ENCODE measurements around the gene RSRC1. TPM values are rescaled to one million over a fixed set of nuclear protein-coding genes. Genes with fewer than 3 reads are reported as not detected.
A peak's percentile ranks its signal among the peaks of the same experiment; 100 is the strongest.
"Not testable (repeated sequence)": the region's sequence is repeated elsewhere in the genome, so short reads cannot be mapped to it uniquely, and the experiment has no call there.

The RSRC1 gene
- total RNA-seq, 1 donor from 2014 or later = 44.8 TPM

- DNase-seq (ENCODE audit: low spot score in 2 of 2) (no peak), FAIRE-seq (no peak)
Measured at GRCh38 chr3:158210067-158210466, 100.2 kb downstream of the RSRC1 start.

- DNase-seq (ENCODE audit: low spot score in 2 of 2) (no peak), FAIRE-seq (no peak)
Measured at GRCh38 chr3:158213461-158213860, 103.6 kb downstream of the RSRC1 start.

GRCh38 chr3:158217992-158218391 is 108.1 kb downstream of the RSRC1 start:
- FAIRE-seq (no peak), DNase-seq (ENCODE audit: low spot score in 2 of 2) (no peak)

GRCh38 chr3:158220575-158220974 is 110.7 kb downstream of the RSRC1 start:
- no peak for DNase-seq (ENCODE audit: low spot score in 2 of 2)
- FAIRE-seq = no peak

- FAIRE-seq (no peak), DNase-seq (ENCODE audit: low spot score in 2 of 2) (no peak)
Measured at GRCh38 chr3:158221426-158221825, 111.5 kb downstream of the RSRC1 start.

- DNase-seq (ENCODE audit: low spot score in 2 of 2) (no peak), FAIRE-seq (no peak)
Measured at GRCh38 chr3:158226429-158226828, 116.5 kb downstream of the RSRC1 start.

- DNase-seq (ENCODE audit: low spot score in 2 of 2) = not testable (repeated sequence)
- peak; percentile 40 for FAIRE-seq
Measured at GRCh38 chr3:158228942-158229341, 119.1 kb downstream of the RSRC1 start.

GRCh38 chr3:158233791-158234190 is 123.9 kb downstream of the RSRC1 start:
- DNase-seq (ENCODE audit: low spot score in 2 of 2) (no peak), FAIRE-seq (no peak)

- DNase-seq (ENCODE audit: low spot score in 2 of 2) (no peak), FAIRE-seq (no peak)
Measured at GRCh38 chr3:158244274-158244673, 134.4 kb downstream of the RSRC1 start.

- FAIRE-seq (no peak), DNase-seq (ENCODE audit: low spot score in 2 of 2) (no peak)
Measured at GRCh38 chr3:158247288-158247687, 137.4 kb downstream of the RSRC1 start.

GRCh38 chr3:158248261-158248660 is 138.4 kb downstream of the RSRC1 start:
- DNase-seq (ENCODE audit: low spot score in 2 of 2) (no peak), FAIRE-seq (no peak)

GRCh38 chr3:158249183-158249582 is 139.3 kb downstream of the RSRC1 start:
- DNase-seq (ENCODE audit: low spot score in 2 of 2) = no peak
- no peak for FAIRE-seq

- FAIRE-seq = no peak
Measured at GRCh38 chr3:158258619-158259018, 148.7 kb downstream of the RSRC1 start.

GRCh38 chr3:158260392-158260791 is 150.5 kb downstream of the RSRC1 start:
- DNase-seq (ENCODE audit: low spot score in 2 of 2) (no peak), FAIRE-seq (no peak)

More at GRCh38 chr3:158258619-158259018, 148.7 kb downstream of the RSRC1 start:
- DNase-seq (ENCODE audit: low spot score in 2 of 2) = no peak

GRCh38 chr3:158261371-158261991 is 151.6 kb downstream of the RSRC1 start:
- DNase-seq (ENCODE audit: low spot score in 2 of 2) (no peak), FAIRE-seq (no peak)

- FAIRE-seq = no peak
Measured at GRCh38 chr3:158264894-158265293, 155.0 kb downstream of the RSRC1 start.

GRCh38 chr3:158267015-158267414 is 157.1 kb downstream of the RSRC1 start:
- no peak for FAIRE-seq
- DNase-seq (ENCODE audit: low spot score in 2 of 2) = no peak

More at GRCh38 chr3:158264894-158265293, 155.0 kb downstream of the RSRC1 start:
- DNase-seq (ENCODE audit: low spot score in 2 of 2) = no peak

- DNase-seq (ENCODE audit: low spot score in 2 of 2) (no peak), FAIRE-seq (no peak)
Measured at GRCh38 chr3:158269942-158270341, 160.1 kb downstream of the RSRC1 start.

- no peak for FAIRE-seq
Measured at GRCh38 chr3:158272081-158272480, 162.2 kb downstream of the RSRC1 start.

GRCh38 chr3:158273656-158274055 is 163.8 kb downstream of the RSRC1 start:
- DNase-seq (ENCODE audit: low spot score in 2 of 2) (no peak), FAIRE-seq (no peak)

More at GRCh38 chr3:158272081-158272480, 162.2 kb downstream of the RSRC1 start:
- no peak for DNase-seq (ENCODE audit: low spot score in 2 of 2)

- DNase-seq (ENCODE audit: low spot score in 2 of 2) (no peak), FAIRE-seq (no peak)
Measured at GRCh38 chr3:158278187-158278586, 168.3 kb downstream of the RSRC1 start.

- no peak for FAIRE-seq
- DNase-seq (ENCODE audit: low spot score in 2 of 2) = no peak
Measured at GRCh38 chr3:158279609-158280008, 169.7 kb downstream of the RSRC1 start.

GRCh38 chr3:158295771-158296170 is 185.9 kb downstream of the RSRC1 start:
- DNase-seq (ENCODE audit: low spot score in 2 of 2) = no peak
- no peak for FAIRE-seq

All from frontal cortex (tissue), 4 donors.